Suprapubic skin (tissue), 4 donors: ENCODE results near the gene INPP5A. TPM values are rescaled to one million over a fixed set of nuclear protein-coding genes. Genes with fewer than 3 reads are reported as not detected.

Experiments used
- DNase-seq, 2 donors: peaks; one replicate each; pipeline ENCODE4 v3.0.0-alpha.2; 2019; ENCODE audit warnings: low spot score in 2 of 2
- H3K27ac ChIP-seq: fragments of 200-600 bp; sonication (generic); one replicate; pipeline ENCODE4 v1.5.1; 2019
- H3K27me3 ChIP-seq: fragments of 200-600 bp; sonication (generic); one replicate; pipeline ENCODE4 v1.5.1; 2019
- H3K36me3 ChIP-seq: fragments of 200-600 bp; sonication (generic); one replicate; pipeline ENCODE4 v1.5.1; 2019
- H3K4me1 ChIP-seq: fragments of 200-600 bp; sonication (generic); one replicate; pipeline ENCODE4 v1.5.1; 2019
- H3K4me3 ChIP-seq: fragments of 200-600 bp; sonication (generic); one replicate; pipeline ENCODE4 v1.5.1; 2019; ENCODE audit warnings: mild to moderate bottlenecking
- H3K9me3 ChIP-seq: fragments of 200-600 bp; sonication (generic); one replicate; pipeline ENCODE4 v1.5.1; 2019
- EP300 ChIP-seq: sonication (generic); formaldehyde crosslinking; IDR thresholded peaks from one replicate; pipeline ENCODE4 v1.6.1; 2017; ENCODE audit warnings: antibody characterized with exemption
- POLR2A ChIP-seq, 2 donors: fragments of 450-650 bp; IDR thresholded peaks; one replicate each; pipeline ENCODE4 v1.6.1; 2017; ENCODE audit warnings: antibody characterized with exemption in 2 of 2, mild to moderate bottlenecking in 2 of 2, moderate library complexity in 2 of 2
- POLR2AphosphoS5 ChIP-seq, 3 donors: sonication (generic); formaldehyde crosslinking; IDR thresholded peaks; one replicate each; pipeline ENCODE4 v1.6.1; 2017; ENCODE audit warnings: antibody characterized with exemption in 3 of 3
- WGBS: methylation state at CpG from one replicate; pipeline ENCODE4 v1.1.5; 2018; 5-methylcytosine and 5-hydroxymethylcytosine counted together
- total RNA-seq, 4 donors: library from RNA; depleted of rRNA; stranded (reverse); fragments of >200 nt; gene quantifications; one replicate each; pipeline ENCODE4 v1.1.0, GENCODE V29; 2016
- TF ChIP-seq, protein P1 (sequence below), 2 donors: fragments of 200-600 bp in 1 of 2; fragments of 450-650 bp in 1 of 2; sonication (generic) in 1 of 2; IDR thresholded peaks; one replicate each; pipeline ENCODE4 v1.5.1; 2016 to 2019; ENCODE audit warnings: antibody characterized with exemption in 2 of 2, mild to moderate bottlenecking in 1 of 2, moderate library complexity in 1 of 2

Gene INPP5A
- total RNA-seq, 4 donors from 2014 or later: 28.1 to 39.1 (median 32.3) TPM

DNA sequence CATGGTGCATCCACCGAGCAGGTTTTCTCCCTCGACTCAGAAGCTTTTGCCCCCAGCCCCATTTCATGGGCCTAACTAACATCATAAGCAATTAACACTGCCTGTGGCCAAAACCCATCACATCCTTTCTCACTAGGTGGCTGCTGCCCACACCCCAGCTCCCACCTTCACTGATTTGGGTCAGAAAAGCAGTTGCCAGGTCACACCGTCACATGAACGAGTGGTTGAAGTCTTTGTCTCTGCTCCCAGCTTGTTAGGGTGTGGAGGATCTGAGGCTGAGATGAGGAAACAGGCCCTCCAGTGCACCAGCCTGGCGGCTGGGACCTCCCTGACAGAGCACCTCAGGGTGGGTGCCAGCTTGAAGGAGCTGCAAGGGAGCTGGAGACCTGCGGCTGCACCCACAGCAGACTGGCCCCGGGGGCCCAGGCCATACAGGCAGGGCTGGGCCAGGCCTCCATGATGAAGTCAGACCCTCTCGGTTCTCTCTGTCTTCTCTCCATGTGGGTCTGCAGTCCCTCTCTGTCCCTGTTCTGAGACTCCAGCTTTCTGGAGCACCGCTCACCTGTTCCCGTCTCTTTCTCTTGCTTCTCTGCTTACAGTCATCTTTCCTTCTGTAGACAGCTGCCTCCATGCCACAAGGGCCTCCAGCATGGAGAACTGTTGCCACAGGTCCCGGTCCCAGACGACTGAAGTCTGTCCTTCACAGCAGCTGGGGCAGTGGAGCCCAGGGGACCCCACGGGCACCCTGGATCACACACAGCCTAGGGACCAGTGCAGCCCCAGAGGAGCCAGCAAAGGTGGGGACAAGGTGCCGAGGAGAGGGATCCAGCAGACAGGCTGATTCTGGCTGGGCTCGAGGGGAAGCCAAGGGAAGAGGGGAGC is 13.8 kb upstream of the INPP5A start:
- no peaks in the 10 kb centered on the region for H3K9me3 ChIP-seq
- H3K4me1 ChIP-seq: peaks cover 26% of the 10 kb centered on the region
- WGBS: 90% methylated on average over 15 of the region's 15 CpGs
- peak; percentile 21 to 71 for DNase-seq
- no peak for TF ChIP-seq POLR2A (IDR thresholded peaks at IDR 0.05)
- no peak for TF ChIP-seq EP300
- no peak for TF ChIP-seq POLR2AphosphoS5 (IDR thresholded peaks at IDR 0.05)
- TF ChIP-seq, protein P1, sequence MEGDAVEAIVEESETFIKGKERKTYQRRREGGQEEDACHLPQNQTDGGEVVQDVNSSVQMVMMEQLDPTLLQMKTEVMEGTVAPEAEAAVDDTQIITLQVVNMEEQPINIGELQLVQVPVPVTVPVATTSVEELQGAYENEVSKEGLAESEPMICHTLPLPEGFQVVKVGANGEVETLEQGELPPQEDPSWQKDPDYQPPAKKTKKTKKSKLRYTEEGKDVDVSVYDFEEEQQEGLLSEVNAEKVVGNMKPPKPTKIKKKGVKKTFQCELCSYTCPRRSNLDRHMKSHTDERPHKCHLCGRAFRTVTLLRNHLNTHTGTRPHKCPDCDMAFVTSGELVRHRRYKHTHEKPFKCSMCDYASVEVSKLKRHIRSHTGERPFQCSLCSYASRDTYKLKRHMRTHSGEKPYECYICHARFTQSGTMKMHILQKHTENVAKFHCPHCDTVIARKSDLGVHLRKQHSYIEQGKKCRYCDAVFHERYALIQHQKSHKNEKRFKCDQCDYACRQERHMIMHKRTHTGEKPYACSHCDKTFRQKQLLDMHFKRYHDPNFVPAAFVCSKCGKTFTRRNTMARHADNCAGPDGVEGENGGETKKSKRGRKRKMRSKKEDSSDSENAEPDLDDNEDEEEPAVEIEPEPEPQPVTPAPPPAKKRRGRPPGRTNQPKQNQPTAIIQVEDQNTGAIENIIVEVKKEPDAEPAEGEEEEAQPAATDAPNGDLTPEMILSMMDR (IDR thresholded peaks at IDR 0.05): no peak
- H3K4me3 ChIP-seq: no peak overlapping the region
- no peaks in the 10 kb centered on the region for H3K36me3 ChIP-seq
- H3K27ac ChIP-seq: no peak overlapping the region
- peaks cover 22% of the 10 kb centered on the region for H3K27me3 ChIP-seq

DNA sequence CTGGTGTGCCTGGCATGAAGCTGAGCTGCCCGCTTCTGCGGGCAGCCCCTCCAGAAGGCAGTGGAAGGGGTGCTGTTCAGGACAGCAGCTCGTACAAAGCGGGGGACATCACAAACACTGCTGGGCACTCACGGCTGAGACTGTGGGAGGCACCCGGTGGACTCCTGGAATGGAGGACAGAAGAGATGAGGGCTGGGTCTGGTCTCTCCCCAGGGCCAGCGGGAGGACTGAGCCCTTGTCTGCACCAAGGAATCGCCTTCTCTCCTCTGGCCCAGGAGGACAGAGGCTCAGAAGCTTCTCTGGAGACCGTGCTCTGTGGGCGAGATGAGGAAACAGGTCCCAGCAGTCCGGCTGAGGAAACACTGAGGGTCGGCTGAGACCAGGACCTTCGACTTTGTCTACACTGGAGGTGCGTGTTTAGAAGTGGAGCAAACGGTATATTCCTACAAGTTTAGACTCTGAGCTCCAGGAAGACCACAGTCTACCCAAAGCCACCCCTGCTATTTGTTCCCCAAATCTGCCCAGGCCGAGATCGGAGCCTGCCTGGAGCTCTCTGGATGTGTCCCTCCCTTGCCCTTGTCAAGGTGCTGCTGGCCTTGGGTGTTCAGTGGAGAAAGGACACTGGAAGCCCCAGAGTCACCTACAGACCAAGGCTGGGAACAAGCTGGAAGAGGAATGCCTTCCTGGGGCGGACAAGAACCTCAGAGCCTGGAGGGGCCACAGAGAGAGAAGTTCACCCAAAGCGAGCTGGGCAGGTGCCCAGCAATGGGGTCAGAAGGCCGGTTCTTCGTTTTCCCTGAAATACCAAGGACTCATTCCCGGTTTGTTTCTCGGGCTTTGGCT is 12.9 kb upstream of the INPP5A start:
- peak in 1 of 2 donors; percentile 42 for DNase-seq
- H3K27me3 ChIP-seq: peaks cover 30% of the 10 kb centered on the region
- no peak overlapping the region for H3K4me3 ChIP-seq
- no peaks in the 10 kb centered on the region for H3K9me3 ChIP-seq
- no peaks in the 10 kb centered on the region for H3K36me3 ChIP-seq
- H3K27ac ChIP-seq: no peak overlapping the region
- no peak for TF ChIP-seq POLR2AphosphoS5 (IDR thresholded peaks at IDR 0.05)
- TF ChIP-seq POLR2A (IDR thresholded peaks at IDR 0.05): no peak
- TF ChIP-seq, protein P1 (IDR thresholded peaks at IDR 0.05): no peak
- no peak for TF ChIP-seq EP300
- peaks cover 17% of the 10 kb centered on the region for H3K4me1 ChIP-seq
- WGBS: 93% methylated on average over 22 of the region's 23 CpGs

DNA sequence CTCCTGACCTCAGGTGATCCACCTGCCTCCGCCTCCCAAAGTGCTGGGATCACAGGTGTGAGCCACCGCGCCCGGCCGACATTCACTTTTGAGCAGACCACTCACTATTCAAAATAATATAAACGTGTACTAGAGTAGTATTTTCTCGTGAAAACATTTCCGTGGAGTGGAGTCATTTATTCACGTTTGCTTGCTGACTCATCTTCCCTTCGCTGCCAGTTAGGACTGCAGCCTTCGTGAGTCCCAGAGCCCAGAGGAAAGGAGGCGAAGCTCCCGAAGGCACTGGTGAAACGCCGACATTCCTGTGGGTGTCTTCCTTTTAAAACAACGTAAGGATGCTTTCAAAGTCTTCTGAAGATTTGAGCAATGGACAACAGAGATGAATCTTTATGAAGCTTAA is 10.9 kb upstream of the INPP5A start:
- TF ChIP-seq, protein P1 (IDR thresholded peaks at IDR 0.05): no peak
- no peak for TF ChIP-seq POLR2AphosphoS5 (IDR thresholded peaks at IDR 0.05)
- TF ChIP-seq EP300: no peak
- no peak for TF ChIP-seq POLR2A (IDR thresholded peaks at IDR 0.05)
- H3K27me3 ChIP-seq: peaks cover 30% of the 10 kb centered on the region
- no peak for DNase-seq
- no peaks in the 10 kb centered on the region for H3K9me3 ChIP-seq
- H3K27ac ChIP-seq: no peak overlapping the region
- H3K36me3 ChIP-seq: no peaks in the 10 kb centered on the region
- H3K4me3 ChIP-seq: no peak overlapping the region
- H3K4me1 ChIP-seq: peaks cover 9% of the 10 kb centered on the region
- WGBS: 67% methylated on average over 16 of the region's 16 CpGs

DNA sequence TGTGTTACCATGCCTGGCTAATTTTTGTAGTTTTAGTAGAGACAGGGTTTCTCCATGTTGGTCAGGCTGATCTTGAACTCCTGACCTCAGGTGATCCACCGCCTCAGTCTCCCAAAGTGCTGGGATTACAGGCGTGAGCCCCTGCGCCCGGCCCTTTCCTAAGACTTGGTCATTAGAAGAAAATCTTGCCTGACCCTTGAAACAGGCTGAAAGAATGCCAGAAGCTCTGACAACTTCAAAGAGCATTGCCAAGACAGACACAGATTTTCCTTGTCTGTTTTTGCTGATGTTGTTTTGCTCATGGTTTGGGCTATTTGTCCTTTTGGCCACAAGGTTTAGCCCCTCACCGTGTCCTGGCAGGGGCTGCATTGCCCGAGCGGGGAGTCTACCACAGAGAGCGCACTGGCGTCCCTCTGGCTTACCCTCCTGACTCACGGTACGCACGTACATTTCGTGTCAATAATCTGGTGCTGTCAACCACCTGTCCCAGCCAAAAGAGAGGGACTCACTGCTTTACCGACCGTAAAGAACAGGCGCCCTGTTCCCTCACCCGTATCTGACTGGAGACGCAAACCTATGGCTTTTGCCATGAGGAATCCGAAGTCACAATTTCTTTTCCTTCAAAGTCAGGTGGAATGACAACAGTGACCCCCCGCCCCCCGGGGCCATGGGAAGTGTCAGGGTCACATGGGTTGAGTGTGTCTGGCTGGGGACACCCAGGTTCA is 10.1 kb upstream of the INPP5A start:
- peaks cover 30% of the 10 kb centered on the region for H3K27me3 ChIP-seq

More for the DNA sequence above, 10.1 kb upstream of the INPP5A start:
- no peaks in the 10 kb centered on the region for H3K36me3 ChIP-seq
- peaks cover 9% of the 10 kb centered on the region for H3K4me1 ChIP-seq
- peak in 1 of 2 donors; percentile 59 for DNase-seq
- TF ChIP-seq POLR2A (IDR thresholded peaks at IDR 0.05): no peak
- TF ChIP-seq EP300: no peak
- no peak for TF ChIP-seq POLR2AphosphoS5 (IDR thresholded peaks at IDR 0.05)
- TF ChIP-seq, protein P1 (IDR thresholded peaks at IDR 0.05): no peak
- 62% methylated on average over 16 of the region's 21 CpGs for WGBS
- H3K4me3 ChIP-seq: no peak overlapping the region
- no peak overlapping the region for H3K27ac ChIP-seq
- no peaks in the 10 kb centered on the region for H3K9me3 ChIP-seq
